Natural killer cell (primary cell): ENCODE data around the gene FADS6. TPM values are rescaled to one million over a fixed set of nuclear protein-coding genes. Genes with fewer than 3 reads are reported as not detected.

Experiments used
- ATAC-seq, 3 donors: fragments of 150-1000 bp in 2 of 3; fragments of 200-7000 bp in 1 of 3; cut with Tn5 transposase; 1 replicate in 1 of 3; 2 replicates in 2 of 3; pipeline ENCODE4 v1.10.0; 2021; ENCODE audit warnings: mild to moderate bottlenecking in 2 of 3, moderate library complexity in 2 of 3
- DNase-seq, 2 donors: peaks; one replicate each; pipeline versions ENCODE4 v3.0.0 to v3.0.0-alpha.2; 2013 to 2021; ENCODE audit warnings: mixed read lengths in 1 of 2
- H3K27ac ChIP-seq: one replicate; pipeline ENCODE4 v1.5.1; 2013; ENCODE audit warnings: mild to moderate bottlenecking, low read length
- H3K27me3 ChIP-seq: one replicate; pipeline ENCODE4 v1.6.1; 2013; ENCODE audit warnings: low read length; ENCODE audit not compliant: control insufficient read depth, insufficient read depth
- H3K36me3 ChIP-seq: one replicate; pipeline ENCODE4 v1.6.1; 2013; ENCODE audit warnings: low read length; ENCODE audit not compliant: control insufficient read depth, insufficient read depth
- H3K4me1 ChIP-seq: one replicate; pipeline ENCODE4 v1.6.1; 2013; ENCODE audit warnings: low read length; ENCODE audit not compliant: control insufficient read depth, insufficient read depth
- H3K4me3 ChIP-seq: one replicate; pipeline ENCODE4 v1.5.1; 2013; ENCODE audit warnings: low read length
- H3K9me3 ChIP-seq: one replicate; pipeline ENCODE4 v1.6.1; 2013; ENCODE audit warnings: low read length; ENCODE audit not compliant: control insufficient read depth, insufficient read depth
- H3K27ac Mint-ChIP-seq, 2 donors: one replicate each; pipeline ENCODE4 v1.8.0; 2022; ENCODE audit warnings: mild to moderate bottlenecking in 2 of 2, mixed read lengths in 2 of 2, moderate library complexity in 1 of 2
- H3K27me3 Mint-ChIP-seq, 2 donors: one replicate each; pipeline ENCODE4 v1.8.0; 2022; ENCODE audit warnings: low read depth in 2 of 2, mixed read lengths in 2 of 2
- H3K36me3 Mint-ChIP-seq: one replicate; pipeline ENCODE4 v1.8.0; 2022; ENCODE audit warnings: mixed read lengths
- H3K4me1 Mint-ChIP-seq, 2 donors: one replicate each; pipeline ENCODE4 v1.8.0; 2022; ENCODE audit warnings: mixed read lengths in 2 of 2
- H3K4me3 Mint-ChIP-seq: one replicate; pipeline ENCODE4 v1.8.0; 2022; ENCODE audit warnings: mild to moderate bottlenecking, moderate library complexity, mixed read lengths
- H3K9me3 Mint-ChIP-seq, 2 donors: one replicate each; pipeline ENCODE4 v1.8.0; 2022; ENCODE audit warnings: mixed read lengths in 2 of 2
- WGBS: methylation state at CpG from one replicate; pipeline ENCODE4 v1.1.7; 2013; ENCODE audit warnings: missing lambda C conversion rate; ENCODE audit not compliant: insufficient coverage; 5-methylcytosine and 5-hydroxymethylcytosine counted together
- intact Hi-C: fragments of 100-400 bp; cut with micrococcal nuclease; formaldehyde crosslinking; loops from one replicate; pipeline ENCODE4 v1.14.2; 2022
- total RNA-seq, 4 donors: library from RNA; stranded (reverse); fragments of 120-200 nt in 1 of 4; gene quantifications; one replicate each; pipeline versions ENCODE4 v1.2.3 to v1.2.4, GENCODE V29; 2013 to 2022
- TF ChIP-seq, protein P1 (sequence below): fragments of 200-600 bp; IDR thresholded peaks from one replicate; pipeline ENCODE4 v1.8.0; 2022; ENCODE audit warnings: antibody characterized with exemption

The FADS6 gene
- total RNA-seq, 3 donors from 2014 or later (not counting 1 experiment from before 2014, with no cell fraction given), result not detected

DNA sequence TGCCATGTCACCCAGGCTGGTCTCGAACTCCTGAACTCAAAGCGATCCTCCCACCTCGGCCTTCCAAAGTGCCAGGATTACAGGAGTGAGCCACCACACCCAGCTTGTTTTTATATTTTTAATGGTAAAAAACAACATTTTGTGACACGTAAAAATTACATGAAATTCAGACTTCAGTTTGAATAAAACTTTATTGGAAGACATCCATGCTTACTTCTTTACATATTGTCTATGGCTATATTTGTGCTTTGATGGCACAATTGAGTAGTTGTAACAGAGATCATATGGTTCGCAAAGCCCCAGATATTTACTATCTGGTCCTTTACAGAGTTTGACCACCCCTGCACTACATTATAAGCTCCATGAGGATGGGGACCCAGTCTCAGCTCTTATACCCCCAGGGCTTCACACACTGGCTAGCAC lies 18.8 kb downstream of the FADS6 start:
- no peak for DNase-seq
- intact Hi-C loops, result no loop called here
- H3K4me3 ChIP-seq, result no peak overlapping the region
- Mint-ChIP-seq H3K4me3 (peak overlapping the region; percentile 95), H3K36me3 (no peaks in the 10 kb centered on the region), H3K27ac (peak overlapping the region in 1 of 2 donors; percentile 97), H3K9me3 (no peaks in the 10 kb centered on the region), H3K27me3 (no peaks in the 10 kb centered on the region), H3K4me1 (peaks cover 22 to 29% of the 10 kb centered on the region in 2 donors)
- H3K27ac ChIP-seq, result no peak overlapping the region
- H3K36me3 ChIP-seq, result no peaks in the 10 kb centered on the region
- H3K27me3 ChIP-seq, result no peaks in the 10 kb centered on the region
- peaks cover 17% of the 10 kb centered on the region for H3K4me1 ChIP-seq
- ATAC-seq, result no peak
- H3K9me3 ChIP-seq, result no peaks in the 10 kb centered on the region
- TF ChIP-seq, protein P1, sequence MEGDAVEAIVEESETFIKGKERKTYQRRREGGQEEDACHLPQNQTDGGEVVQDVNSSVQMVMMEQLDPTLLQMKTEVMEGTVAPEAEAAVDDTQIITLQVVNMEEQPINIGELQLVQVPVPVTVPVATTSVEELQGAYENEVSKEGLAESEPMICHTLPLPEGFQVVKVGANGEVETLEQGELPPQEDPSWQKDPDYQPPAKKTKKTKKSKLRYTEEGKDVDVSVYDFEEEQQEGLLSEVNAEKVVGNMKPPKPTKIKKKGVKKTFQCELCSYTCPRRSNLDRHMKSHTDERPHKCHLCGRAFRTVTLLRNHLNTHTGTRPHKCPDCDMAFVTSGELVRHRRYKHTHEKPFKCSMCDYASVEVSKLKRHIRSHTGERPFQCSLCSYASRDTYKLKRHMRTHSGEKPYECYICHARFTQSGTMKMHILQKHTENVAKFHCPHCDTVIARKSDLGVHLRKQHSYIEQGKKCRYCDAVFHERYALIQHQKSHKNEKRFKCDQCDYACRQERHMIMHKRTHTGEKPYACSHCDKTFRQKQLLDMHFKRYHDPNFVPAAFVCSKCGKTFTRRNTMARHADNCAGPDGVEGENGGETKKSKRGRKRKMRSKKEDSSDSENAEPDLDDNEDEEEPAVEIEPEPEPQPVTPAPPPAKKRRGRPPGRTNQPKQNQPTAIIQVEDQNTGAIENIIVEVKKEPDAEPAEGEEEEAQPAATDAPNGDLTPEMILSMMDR, result no peak
- 100% methylated on average over 2 of the region's 5 CpGs for WGBS

DNA sequence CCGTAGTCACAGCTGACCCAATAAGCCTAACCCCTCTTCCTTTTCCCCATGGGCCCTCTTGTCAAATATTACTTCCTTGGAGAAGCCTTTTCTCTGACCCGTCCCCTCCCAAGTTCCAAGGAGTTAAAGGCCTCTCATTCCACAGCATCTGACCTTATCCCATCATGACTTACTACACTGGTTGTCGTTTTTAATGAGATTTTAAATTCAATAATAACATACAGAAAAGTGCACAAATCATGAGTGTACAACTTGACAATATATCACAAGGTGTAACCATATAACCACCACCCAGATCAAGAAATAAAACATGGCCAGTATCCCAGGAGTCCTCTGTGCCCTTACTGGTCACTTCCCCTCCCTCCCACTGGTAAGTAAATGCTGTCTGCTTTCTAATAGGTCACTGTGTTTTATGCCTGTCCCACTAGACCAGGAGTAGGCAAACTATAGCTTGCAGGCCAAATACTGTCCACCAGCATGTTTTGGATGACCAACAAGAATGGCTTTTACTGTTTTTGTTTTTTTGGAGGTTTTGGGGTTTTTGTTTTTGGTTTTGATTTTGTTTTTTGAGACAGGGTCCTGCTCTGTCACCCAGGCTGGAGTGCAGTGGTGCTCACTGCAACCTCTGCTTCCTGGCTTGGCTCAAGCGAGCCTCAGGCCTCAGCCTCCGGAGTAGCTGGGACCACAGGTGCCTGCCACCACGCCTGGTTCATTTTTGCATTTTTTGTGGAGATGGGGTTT lies 19.4 kb downstream of the FADS6 start:
- Mint-ChIP-seq H3K36me3 (no peaks in the 10 kb centered on the region), H3K27me3 (no peaks in the 10 kb centered on the region), H3K27ac (peak overlapping the region; percentile 97), H3K9me3 (no peaks in the 10 kb centered on the region), H3K4me1 (peaks cover 22 to 29% of the 10 kb centered on the region in 2 donors), H3K4me3 (peak overlapping the region; percentile 95)
- WGBS, result 72% methylated on average over 6 of the region's 6 CpGs
- intact Hi-C loops, result no loop called here
- no peaks in the 10 kb centered on the region for H3K9me3 ChIP-seq
- no peaks in the 10 kb centered on the region for H3K27me3 ChIP-seq
- peaks cover 17% of the 10 kb centered on the region for H3K4me1 ChIP-seq
- peak overlapping the region; percentile 68 for H3K4me3 ChIP-seq
- no peaks in the 10 kb centered on the region for H3K36me3 ChIP-seq
- peak overlapping the region; percentile 91 for H3K27ac ChIP-seq
- DNase-seq (peak in 1 of 2 donors; percentile 27), ATAC-seq (no peak)
- TF ChIP-seq, protein P1, result no peak

DNA sequence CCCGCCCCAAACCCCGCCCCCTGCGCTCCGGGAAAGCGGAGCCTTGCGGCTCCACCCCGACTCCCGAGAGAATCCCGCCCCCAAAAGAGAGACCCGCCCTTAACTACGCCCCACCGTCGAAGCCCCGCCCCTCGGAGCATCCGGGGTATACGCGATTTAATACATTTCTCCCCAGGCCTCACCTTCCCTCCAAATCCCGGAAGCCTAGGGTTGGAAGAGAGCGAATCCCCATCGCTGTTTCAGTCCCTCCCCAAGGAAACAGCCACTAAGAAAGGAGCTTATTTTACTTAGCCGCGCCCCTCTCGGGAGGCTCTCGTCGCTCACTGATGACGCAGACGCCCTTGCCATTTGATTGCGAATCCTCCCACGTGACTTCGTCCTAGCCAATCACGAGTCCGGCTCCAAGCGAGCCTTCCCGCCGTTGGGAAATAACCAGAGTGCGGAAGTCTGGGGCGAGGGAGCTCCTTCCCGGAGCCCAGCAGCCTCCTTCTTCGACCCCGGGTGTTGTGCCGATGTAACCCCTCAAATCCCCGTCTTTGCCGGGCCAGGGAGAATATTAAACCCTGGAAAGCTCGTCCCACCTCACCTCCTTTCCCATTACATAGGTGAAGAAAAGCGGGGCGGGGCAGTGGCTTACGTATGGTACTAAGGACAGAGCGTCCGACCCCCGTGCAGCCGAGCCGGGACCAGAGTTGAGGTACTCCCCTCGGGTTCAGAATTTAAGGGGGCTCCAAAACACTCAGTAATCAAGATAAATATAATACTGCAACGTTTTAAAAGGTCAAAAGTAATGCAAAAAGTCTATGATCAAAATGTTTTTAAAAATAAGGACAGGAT lies 20.2 kb downstream of the FADS6 start:
- TF ChIP-seq, protein P1, result no peak
- H3K4me1 ChIP-seq, result peaks cover 17% of the 10 kb centered on the region
- intact Hi-C loops, result no loop called here
- WGBS, result under 1% methylated on average over 54 of the region's 55 CpGs
- no peaks in the 10 kb centered on the region for H3K27me3 ChIP-seq
- Mint-ChIP-seq H3K9me3 (no peaks in the 10 kb centered on the region), H3K36me3 (no peaks in the 10 kb centered on the region), H3K4me1 (peaks cover 22 to 29% of the 10 kb centered on the region in 2 donors), H3K4me3 (peak overlapping the region; percentile 95), H3K27me3 (no peaks in the 10 kb centered on the region), H3K27ac (peak overlapping the region; percentile 97)
- peak; percentile 92 to 96 (median 93) for ATAC-seq
- peak; percentile 98 to 100 for DNase-seq
- H3K4me3 ChIP-seq, result peak overlapping the region; percentile 68
- H3K27ac ChIP-seq, result peak overlapping the region; percentile 91
- no peaks in the 10 kb centered on the region for H3K36me3 ChIP-seq
- H3K9me3 ChIP-seq, result no peaks in the 10 kb centered on the region
